Measurements from ENCODE around the gene SPTBN1. TPM values are rescaled to one million over a fixed set of nuclear protein-coding genes. Genes with fewer than 3 reads are reported as not detected.

The SPTBN1 gene
- total RNA-seq, 4 donors from 2014 or later: 171 to 293 (median 247) TPM

DNA sequence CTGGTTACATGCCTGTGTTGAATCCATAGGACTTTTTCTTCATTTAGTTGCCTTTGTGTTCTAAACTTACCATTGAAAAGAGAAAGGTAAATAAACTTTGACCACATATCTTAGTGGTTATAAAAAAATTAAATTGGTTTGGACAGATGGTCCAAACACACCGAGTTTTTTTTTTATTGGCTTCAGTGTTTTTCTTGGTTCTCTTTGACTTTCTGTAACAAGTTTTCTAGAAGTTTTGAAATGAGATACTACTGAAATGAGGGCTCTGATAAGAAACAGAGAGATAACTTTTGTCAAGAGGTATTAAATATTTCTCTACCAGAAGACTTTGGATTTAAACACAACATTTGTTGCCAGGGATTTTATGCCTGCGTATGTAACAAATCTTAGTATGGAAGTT lies 20.7 kb downstream of the SPTBN1 start:
- no peaks in the 10 kb centered on the region for H3K27me3 ChIP-seq
- peaks cover 0 to 11% (median 0%) of the 10 kb centered on the region in 4 donors for H3K4me1 ChIP-seq
- H3K4me3 ChIP-seq: no peak overlapping the region
- DNase-seq: no peak
- no peaks in the 10 kb centered on the region for H3K36me3 ChIP-seq
- H3K9me3 ChIP-seq: no peaks in the 10 kb centered on the region
- peak overlapping the region in 1 of 4 donors; percentile 9 for H3K27ac ChIP-seq
- TF ChIP-seq POLR2A (IDR thresholded peaks at IDR 0.05) (no peak), CTCF (IDR thresholded peaks at IDR 0.05) (no peak)

- Histone ChIP-seq H3K36me3 (no peaks in the 10 kb centered on the region), H3K27me3 (no peaks in the 10 kb centered on the region), H3K4me3 (no peak overlapping the region), H3K4me1 (peaks cover 0 to 15% (median 0%) of the 10 kb centered on the region in 4 donors), H3K9me3 (no peaks in the 10 kb centered on the region), H3K27ac (peak overlapping the region in 1 of 4 donors; percentile 9)
- no peak for DNase-seq
- TF ChIP-seq POLR2A (IDR thresholded peaks at IDR 0.05): no peak
- TF ChIP-seq CTCF (IDR thresholded peaks at IDR 0.05): no peak
Observed at GRCh38 chr2:54477896-54478295, 21.8 kb downstream of the SPTBN1 start.

DNA sequence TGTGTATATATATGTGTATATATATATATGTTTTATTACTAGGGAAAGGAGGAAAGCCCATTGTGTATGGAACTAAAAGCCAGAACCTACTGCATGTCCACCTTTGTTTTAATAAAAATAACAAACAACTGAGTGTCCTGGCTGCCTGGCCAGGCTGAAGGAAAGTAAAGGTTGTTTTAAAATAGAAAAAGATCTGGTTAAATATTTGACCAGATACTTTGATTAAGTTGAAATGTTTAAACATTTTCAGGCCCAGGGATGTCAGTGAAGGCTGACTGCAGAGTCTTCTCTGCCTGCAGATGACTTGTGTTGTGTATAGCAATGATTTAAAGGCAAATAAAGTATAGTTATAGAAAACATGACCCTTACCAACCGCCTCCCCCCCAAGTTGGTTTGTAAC lies 22.8 kb downstream of the SPTBN1 start:
- H3K4me3 ChIP-seq: no peak overlapping the region
- H3K36me3 ChIP-seq: no peaks in the 10 kb centered on the region
- H3K27ac ChIP-seq: no peak overlapping the region
- peaks cover 0 to 25% (median 0%) of the 10 kb centered on the region in 4 donors for H3K4me1 ChIP-seq
- DNase-seq: no peak
- TF ChIP-seq POLR2A (IDR thresholded peaks at IDR 0.05): no peak
- no peak for TF ChIP-seq CTCF (IDR thresholded peaks at IDR 0.05)
- no peaks in the 10 kb centered on the region for H3K27me3 ChIP-seq
- H3K9me3 ChIP-seq: no peaks in the 10 kb centered on the region

DNA sequence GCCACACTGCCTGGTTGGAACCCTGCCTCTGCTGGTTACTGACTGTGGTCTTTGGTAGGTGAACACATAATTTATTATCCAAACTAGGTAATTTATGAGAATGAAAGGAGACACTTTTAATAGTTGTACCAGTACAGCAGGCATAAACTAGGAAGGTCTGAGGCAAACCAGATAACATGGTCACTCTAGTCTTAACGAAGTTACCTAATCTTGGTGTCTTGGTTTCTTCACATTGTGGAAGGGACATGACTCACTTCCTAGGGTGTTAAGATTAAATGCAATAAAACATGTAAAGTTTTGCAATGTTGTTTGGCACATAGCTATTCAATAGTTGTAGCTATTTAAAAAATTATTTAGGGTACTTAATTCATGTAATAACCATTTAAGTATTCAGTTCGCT lies 23.3 kb downstream of the SPTBN1 start:
- DNase-seq: no peak
- Histone ChIP-seq H3K4me3 (no peak overlapping the region), H3K36me3 (no peaks in the 10 kb centered on the region), H3K27me3 (no peaks in the 10 kb centered on the region), H3K9me3 (no peaks in the 10 kb centered on the region), H3K4me1 (peaks cover 0 to 28% (median 0%) of the 10 kb centered on the region in 4 donors), H3K27ac (no peak overlapping the region)
- TF ChIP-seq POLR2A (IDR thresholded peaks at IDR 0.05) (no peak), CTCF (IDR thresholded peaks at IDR 0.05) (no peak)

GRCh38 chr2:54480025-54480424 lies 23.9 kb downstream of the SPTBN1 start:
- H3K4me1 ChIP-seq: peaks cover 0 to 28% (median 0%) of the 10 kb centered on the region in 4 donors
- H3K27me3 ChIP-seq: no peaks in the 10 kb centered on the region
- H3K4me3 ChIP-seq: no peak overlapping the region
- DNase-seq: no peak
- no peaks in the 10 kb centered on the region for H3K9me3 ChIP-seq
- no peaks in the 10 kb centered on the region for H3K36me3 ChIP-seq
- TF ChIP-seq POLR2A (IDR thresholded peaks at IDR 0.05) (no peak), CTCF (IDR thresholded peaks at IDR 0.05) (no peak)
- no peak overlapping the region for H3K27ac ChIP-seq

GRCh38 chr2:54481686-54482085 lies 25.6 kb downstream of the SPTBN1 start:
- Histone ChIP-seq H3K27ac (no peak overlapping the region), H3K4me1 (peaks cover 0 to 28% (median 0%) of the 10 kb centered on the region in 4 donors), H3K4me3 (no peak overlapping the region), H3K27me3 (no peaks in the 10 kb centered on the region), H3K9me3 (no peaks in the 10 kb centered on the region), H3K36me3 (no peaks in the 10 kb centered on the region)
- no peak for DNase-seq
- TF ChIP-seq POLR2A (IDR thresholded peaks at IDR 0.05): no peak
- TF ChIP-seq CTCF (IDR thresholded peaks at IDR 0.05): no peak
